Measurements from ENCODE around the gene IL1RAPL1. TPM values are rescaled to one million over a fixed set of nuclear protein-coding genes. Genes with fewer than 3 reads are reported as not detected.

The IL1RAPL1 gene
- total RNA-seq, 2 experiments from 2014 or later, result not detected

GRCh38 chrX:29561417-29561816 lies 974.2 kb downstream of the IL1RAPL1 start:
- DNase-seq (no peak), ATAC-seq (ENCODE audit: low read depth) (no peak)
- POLR2A ChIA-PET, result no interaction called here
- Mint-ChIP-seq H3K4me1 (no peaks in the 10 kb centered on the region), H3K27ac (no peak overlapping the region), H3K9me3 (peaks cover 2% of the 10 kb centered on the region), H3K27me3 (no peaks in the 10 kb centered on the region), H3K4me3 (no peak overlapping the region), H3K36me3 (no peaks in the 10 kb centered on the region)

- DNase-seq (no peak), ATAC-seq (ENCODE audit: low read depth) (no peak)
- H3K4me1 Mint-ChIP-seq, result no peaks in the 10 kb centered on the region
- no peaks in the 10 kb centered on the region for H3K36me3 Mint-ChIP-seq
- no peak overlapping the region for H3K27ac Mint-ChIP-seq
- peaks cover 2% of the 10 kb centered on the region for H3K9me3 Mint-ChIP-seq
- POLR2A ChIA-PET, result no interaction called here
- no peak overlapping the region for H3K4me3 Mint-ChIP-seq
- H3K27me3 Mint-ChIP-seq, result no peaks in the 10 kb centered on the region
These were observed 993.3 kb downstream of the IL1RAPL1 start for GRCh38 chrX:29580560-29580959.

DNA sequence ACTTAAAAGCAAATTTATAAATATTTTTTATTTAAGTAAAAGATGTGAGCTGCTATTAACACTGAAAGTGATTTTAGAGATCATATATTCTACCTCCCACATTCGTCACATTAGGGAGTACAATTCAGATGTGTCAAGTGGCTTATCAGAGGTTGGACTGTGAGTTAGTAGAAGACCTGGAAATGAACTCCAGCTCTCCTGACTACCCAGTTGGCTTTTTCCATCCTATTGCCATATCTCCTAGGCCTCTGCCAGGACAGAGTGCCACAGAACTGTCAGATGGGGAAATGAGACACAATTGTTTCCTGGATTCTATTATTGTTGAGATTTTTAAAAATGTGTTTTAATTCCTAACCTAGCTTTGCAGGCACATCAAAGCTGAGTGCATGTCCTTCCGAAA lies 994.0 kb downstream of the IL1RAPL1 start:
- POLR2A ChIA-PET, result no interaction called here
- H3K4me1 Mint-ChIP-seq, result no peaks in the 10 kb centered on the region
- H3K9me3 Mint-ChIP-seq, result peaks cover 2% of the 10 kb centered on the region
- H3K36me3 Mint-ChIP-seq, result no peaks in the 10 kb centered on the region
- H3K4me3 Mint-ChIP-seq, result no peak overlapping the region
- ATAC-seq (ENCODE audit: low read depth) (no peak), DNase-seq (no peak)
- H3K27ac Mint-ChIP-seq, result no peak overlapping the region
- no peaks in the 10 kb centered on the region for H3K27me3 Mint-ChIP-seq

DNA sequence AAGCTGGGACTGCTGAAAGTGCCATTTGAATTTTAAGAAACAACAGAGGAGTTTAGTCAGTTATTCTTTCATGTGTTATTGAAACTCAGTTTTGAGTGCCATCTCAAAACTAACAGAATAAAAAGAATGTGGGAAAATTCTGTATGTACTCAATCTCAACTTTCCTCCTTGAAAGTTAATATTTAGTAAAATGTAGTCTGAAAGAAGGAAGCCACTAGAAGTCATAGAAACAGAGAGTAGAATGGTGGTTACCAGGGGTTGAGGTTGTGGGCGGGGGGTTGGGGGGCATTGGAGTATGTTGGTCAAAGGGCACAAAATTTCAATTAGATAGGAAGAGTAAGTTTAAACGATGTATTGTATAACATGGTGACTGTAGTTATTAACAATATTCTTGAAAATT lies 999.9 kb downstream of the IL1RAPL1 start:
- ATAC-seq (ENCODE audit: low read depth) (no peak), DNase-seq (no peak)
- H3K4me3 Mint-ChIP-seq, result no peak overlapping the region
- H3K27ac Mint-ChIP-seq, result no peak overlapping the region
- POLR2A ChIA-PET, result no interaction called here
- no peaks in the 10 kb centered on the region for H3K4me1 Mint-ChIP-seq
- H3K9me3 Mint-ChIP-seq, result peaks cover 2% of the 10 kb centered on the region
- no peaks in the 10 kb centered on the region for H3K36me3 Mint-ChIP-seq
- no peaks in the 10 kb centered on the region for H3K27me3 Mint-ChIP-seq

GRCh38 chrX:29590921-29591320 lies 1003.7 kb downstream of the IL1RAPL1 start:
- no peak overlapping the region for H3K4me3 Mint-ChIP-seq
- no peaks in the 10 kb centered on the region for H3K9me3 Mint-ChIP-seq
- H3K36me3 Mint-ChIP-seq, result no peaks in the 10 kb centered on the region
- no peak for DNase-seq
- H3K27me3 Mint-ChIP-seq, result no peaks in the 10 kb centered on the region
- no peaks in the 10 kb centered on the region for H3K4me1 Mint-ChIP-seq
- POLR2A ChIA-PET, result no interaction called here
- H3K27ac Mint-ChIP-seq, result no peak overlapping the region
- no peak for ATAC-seq (ENCODE audit: low read depth)

GRCh38 chrX:29604381-29604780 lies 1017.1 kb downstream of the IL1RAPL1 start:
- DNase-seq, result no peak
- H3K36me3 Mint-ChIP-seq, result no peaks in the 10 kb centered on the region
- H3K4me1 Mint-ChIP-seq, result no peaks in the 10 kb centered on the region
- no peaks in the 10 kb centered on the region for H3K27me3 Mint-ChIP-seq
- H3K4me3 Mint-ChIP-seq, result no peak overlapping the region
- ATAC-seq (ENCODE audit: low read depth), result no peak
- no peak overlapping the region for H3K27ac Mint-ChIP-seq
- POLR2A ChIA-PET, result no interaction called here
- peaks cover 1% of the 10 kb centered on the region for H3K9me3 Mint-ChIP-seq

GRCh38 chrX:29617276-29617675 lies 1030.0 kb downstream of the IL1RAPL1 start:
- DNase-seq (no peak), ATAC-seq (ENCODE audit: low read depth) (no peak)
- Mint-ChIP-seq H3K27me3 (no peaks in the 10 kb centered on the region), H3K36me3 (no peaks in the 10 kb centered on the region), H3K27ac (no peak overlapping the region), H3K4me3 (no peak overlapping the region), H3K9me3 (peaks cover 3% of the 10 kb centered on the region), H3K4me1 (no peaks in the 10 kb centered on the region)
- POLR2A ChIA-PET, result no interaction called here

GRCh38 chrX:29617725-29618124 lies 1030.5 kb downstream of the IL1RAPL1 start:
- DNase-seq, result no peak
- H3K4me1 Mint-ChIP-seq, result no peaks in the 10 kb centered on the region
- H3K27ac Mint-ChIP-seq, result no peak overlapping the region
- H3K9me3 Mint-ChIP-seq, result peaks cover 3% of the 10 kb centered on the region
- POLR2A ChIA-PET, result no interaction called here
- no peaks in the 10 kb centered on the region for H3K27me3 Mint-ChIP-seq
- H3K36me3 Mint-ChIP-seq, result no peaks in the 10 kb centered on the region
- no peak for ATAC-seq (ENCODE audit: low read depth)
- H3K4me3 Mint-ChIP-seq, result no peak overlapping the region

GRCh38 chrX:29627833-29628232 lies 1040.6 kb downstream of the IL1RAPL1 start:
- Mint-ChIP-seq H3K27me3 (no peaks in the 10 kb centered on the region), H3K36me3 (no peaks in the 10 kb centered on the region), H3K27ac (no peak overlapping the region), H3K4me3 (no peak overlapping the region), H3K4me1 (no peaks in the 10 kb centered on the region), H3K9me3 (no peaks in the 10 kb centered on the region)
- POLR2A ChIA-PET, result no interaction called here
- no peak for ATAC-seq (ENCODE audit: low read depth)
- DNase-seq, result no peak

DNA sequence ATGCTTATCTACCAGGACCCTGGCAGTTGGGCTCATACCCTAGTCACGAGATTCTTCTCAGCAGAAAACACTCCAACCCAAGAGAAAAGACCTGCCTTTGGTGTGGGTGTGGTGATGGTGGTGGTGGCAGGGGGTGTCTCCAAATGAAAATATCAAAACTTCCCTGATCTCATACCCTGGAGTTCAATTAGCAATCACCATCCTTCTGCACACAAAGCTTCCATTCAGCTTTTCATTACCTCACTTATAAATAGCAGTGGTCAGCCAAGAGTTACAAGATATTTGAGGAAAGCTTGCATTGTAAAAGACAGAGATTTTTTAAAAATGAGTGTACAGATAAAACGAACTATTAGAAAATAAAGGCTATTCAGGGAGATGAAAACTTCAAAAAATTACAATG lies 1047.3 kb downstream of the IL1RAPL1 start:
- Mint-ChIP-seq H3K9me3 (no peaks in the 10 kb centered on the region), H3K27me3 (no peaks in the 10 kb centered on the region), H3K27ac (no peak overlapping the region), H3K36me3 (no peaks in the 10 kb centered on the region), H3K4me1 (no peaks in the 10 kb centered on the region), H3K4me3 (no peak overlapping the region)
- DNase-seq (no peak), ATAC-seq (ENCODE audit: low read depth) (no peak)
- POLR2A ChIA-PET, result no interaction called here

DNA sequence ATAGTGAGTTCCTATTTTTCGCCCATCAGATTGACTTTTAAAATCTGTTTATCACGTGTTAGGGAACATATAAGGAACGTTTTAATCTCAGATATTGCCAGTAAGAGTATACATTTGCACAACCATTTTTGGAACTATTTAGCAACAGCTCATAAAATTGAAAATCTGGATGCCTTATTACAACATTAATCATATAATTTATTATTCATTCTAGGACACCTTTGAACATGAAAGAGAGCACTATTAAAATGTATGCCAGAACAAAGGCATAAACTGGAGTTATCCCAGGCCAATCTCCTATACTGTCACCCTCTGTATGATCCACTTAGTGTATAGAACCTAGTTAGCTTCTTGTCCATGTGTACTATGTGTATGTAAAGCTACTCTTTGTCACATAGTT lies 1049.1 kb downstream of the IL1RAPL1 start:
- H3K4me1 Mint-ChIP-seq, result no peaks in the 10 kb centered on the region
- POLR2A ChIA-PET, result no interaction called here
- DNase-seq (no peak), ATAC-seq (ENCODE audit: low read depth) (no peak)
- H3K36me3 Mint-ChIP-seq, result no peaks in the 10 kb centered on the region
- no peak overlapping the region for H3K27ac Mint-ChIP-seq
- peaks cover 3% of the 10 kb centered on the region for H3K9me3 Mint-ChIP-seq
- no peak overlapping the region for H3K4me3 Mint-ChIP-seq
- no peaks in the 10 kb centered on the region for H3K27me3 Mint-ChIP-seq

GRCh38 chrX:29640106-29640505 lies 1052.9 kb downstream of the IL1RAPL1 start:
- Mint-ChIP-seq H3K36me3 (no peaks in the 10 kb centered on the region), H3K27me3 (no peaks in the 10 kb centered on the region), H3K4me3 (no peak overlapping the region), H3K4me1 (no peaks in the 10 kb centered on the region), H3K27ac (no peak overlapping the region), H3K9me3 (peaks cover 3% of the 10 kb centered on the region)
- POLR2A ChIA-PET, result no interaction called here
- no peak for DNase-seq
- ATAC-seq (ENCODE audit: low read depth), result no peak

DNA sequence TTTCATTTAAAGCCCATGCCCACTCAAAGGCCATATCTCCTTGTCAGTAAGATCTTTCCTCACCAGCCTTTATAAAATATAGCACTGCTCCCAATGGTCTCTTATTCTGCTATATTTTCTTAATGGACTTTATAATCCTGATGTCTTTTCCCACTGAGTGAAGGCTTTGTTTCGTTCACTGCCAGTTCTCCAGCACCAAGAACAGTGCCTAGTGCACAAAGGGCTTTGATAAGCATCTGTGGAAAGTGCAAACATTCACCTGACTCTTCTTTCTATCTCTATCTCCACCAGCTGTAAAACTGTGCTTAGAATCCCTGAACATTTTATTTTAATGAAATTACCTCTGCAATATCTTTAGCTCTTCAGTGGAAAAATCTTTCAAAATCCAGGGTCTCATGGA lies 1054.2 kb downstream of the IL1RAPL1 start:
- no peak overlapping the region for H3K4me3 Mint-ChIP-seq
- no peaks in the 10 kb centered on the region for H3K4me1 Mint-ChIP-seq
- DNase-seq (no peak), ATAC-seq (ENCODE audit: low read depth) (no peak)
- no peaks in the 10 kb centered on the region for H3K36me3 Mint-ChIP-seq
- no peak overlapping the region for H3K27ac Mint-ChIP-seq
- H3K27me3 Mint-ChIP-seq, result no peaks in the 10 kb centered on the region
- peaks cover 3% of the 10 kb centered on the region for H3K9me3 Mint-ChIP-seq
- POLR2A ChIA-PET, result no interaction called here

- Mint-ChIP-seq H3K27ac (no peak overlapping the region), H3K4me3 (no peak overlapping the region), H3K9me3 (peaks cover 3% of the 10 kb centered on the region), H3K4me1 (no peaks in the 10 kb centered on the region), H3K27me3 (no peaks in the 10 kb centered on the region), H3K36me3 (no peaks in the 10 kb centered on the region)
- POLR2A ChIA-PET, result no interaction called here
- no peak for DNase-seq
- no peak for ATAC-seq (ENCODE audit: low read depth)
These were observed 1055.9 kb downstream of the IL1RAPL1 start for GRCh38 chrX:29643181-29643580.

DNA sequence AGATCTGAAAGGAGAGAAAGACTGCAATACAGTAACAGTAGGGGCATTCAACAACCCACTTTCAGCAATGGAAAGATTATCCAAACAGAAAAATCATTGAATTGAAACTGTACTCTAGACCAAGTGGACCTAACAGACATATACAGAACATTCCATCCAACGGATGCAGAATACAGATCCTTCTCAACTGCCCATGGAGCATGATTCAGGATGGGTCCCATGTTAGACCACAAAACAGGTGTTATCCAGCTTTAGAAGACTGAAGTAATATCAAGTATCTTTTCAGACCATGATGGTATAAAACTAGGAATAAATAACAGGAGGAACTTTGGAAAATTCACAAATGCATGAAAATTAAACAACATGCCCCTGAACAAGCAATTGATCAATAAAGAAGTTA lies 1060.9 kb downstream of the IL1RAPL1 start:
- Mint-ChIP-seq H3K9me3 (no peaks in the 10 kb centered on the region), H3K4me3 (no peak overlapping the region), H3K27me3 (no peaks in the 10 kb centered on the region), H3K27ac (no peak overlapping the region), H3K4me1 (no peaks in the 10 kb centered on the region), H3K36me3 (no peaks in the 10 kb centered on the region)
- no peak for DNase-seq
- no peak for ATAC-seq (ENCODE audit: low read depth)
- POLR2A ChIA-PET, result no interaction called here
